T-helper 2 cell treated with Interferon-gamma antibody and Interleukin-4, amounts not matched to agents 5 μg/mL and 100 μg/mL, for 36 hours (primary cell): ENCODE measurements around the gene GCN1.
"Not testable (repeated sequence)": the region's sequence is repeated elsewhere in the genome, so short reads cannot be mapped to it uniquely, and the experiment has no call there.

Source experiments
- DNase-seq: peaks from one replicate; pipeline ENCODE4 v3.0.0; 2021; ENCODE audit warnings: low spot score
- H3K27ac Mint-ChIP-seq: one replicate; pipeline ENCODE4 v1.8.0; 2021; ENCODE audit warnings: mild to moderate bottlenecking, mixed read lengths
- H3K27me3 Mint-ChIP-seq: one replicate; pipeline ENCODE4 v1.8.0; 2021; ENCODE audit warnings: low read depth, mixed read lengths
- H3K36me3 Mint-ChIP-seq: one replicate; pipeline ENCODE4 v1.8.0; 2021; ENCODE audit warnings: low read depth, mixed read lengths
- H3K4me1 Mint-ChIP-seq: one replicate; pipeline ENCODE4 v1.8.0; 2021; ENCODE audit warnings: low read depth, mixed read lengths
- H3K4me3 Mint-ChIP-seq: one replicate; pipeline ENCODE4 v1.8.0; 2022; ENCODE audit warnings: mild to moderate bottlenecking, moderate library complexity, mixed read lengths
- H3K9me3 Mint-ChIP-seq: one replicate; pipeline ENCODE4 v1.8.0; 2021; ENCODE audit warnings: mixed read lengths

The GCN1 gene

GRCh38 chr12:120196363-120196762, 1.8 kb upstream of the GCN1 start:
- Mint-ChIP-seq H3K27ac (no peak overlapping the region), H3K27me3 (no peaks in the 10 kb centered on the region), H3K36me3 (peaks cover 57% of the 10 kb centered on the region), H3K9me3 (no peaks in the 10 kb centered on the region), H3K4me3 (peak overlapping the region; percentile 42), H3K4me1 (peaks cover 33% of the 10 kb centered on the region)
- DNase-seq, result no peak

DNA sequence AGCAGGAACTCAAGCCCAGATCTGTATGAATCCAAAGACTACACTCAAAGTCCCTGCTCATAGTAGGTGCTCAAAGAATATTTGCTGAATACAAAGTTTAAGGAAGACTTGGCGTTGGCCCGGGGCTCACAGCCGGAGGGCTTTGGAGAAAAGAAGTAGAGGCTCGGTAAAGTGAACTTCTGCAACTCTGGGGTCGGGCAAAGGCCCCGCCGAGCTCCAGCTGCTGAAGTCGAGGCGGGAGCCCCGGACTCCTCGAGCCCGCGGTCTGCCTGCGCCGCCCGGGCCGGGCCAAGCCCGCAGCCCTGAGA, 335 bp downstream of the GCN1 start:
- DNase-seq, result no peak
- Mint-ChIP-seq H3K27ac (peak overlapping the region; percentile 91), H3K36me3 (peaks cover 50% of the 10 kb centered on the region)

GRCh38 chr12:120193286-120193685, 1.2 kb downstream of the GCN1 start:
- H3K27me3 Mint-ChIP-seq, H3K9me3 Mint-ChIP-seq, DNase-seq: not testable (repeated sequence)
- peak overlapping the region; percentile 91 for H3K27ac Mint-ChIP-seq
- H3K4me3 Mint-ChIP-seq, result peak overlapping the region; percentile 89
- peaks cover 24% of the 10 kb centered on the region for H3K4me1 Mint-ChIP-seq
- H3K36me3 Mint-ChIP-seq, result peaks cover 45% of the 10 kb centered on the region

More for the DNA sequence above, 335 bp downstream of the GCN1 start:
- Mint-ChIP-seq H3K4me1 (peaks cover 29% of the 10 kb centered on the region), H3K4me3 (peak overlapping the region; percentile 89), H3K27me3 (no peaks in the 10 kb centered on the region), H3K9me3 (no peaks in the 10 kb centered on the region)

- Mint-ChIP-seq H3K4me3 (no peak overlapping the region), H3K9me3 (no peaks in the 10 kb centered on the region), H3K27ac (no peak overlapping the region), H3K27me3 (no peaks in the 10 kb centered on the region), H3K4me1 (peaks cover 18% of the 10 kb centered on the region), H3K36me3 (peaks cover 37% of the 10 kb centered on the region)
- no peak for DNase-seq
Measured at GRCh38 chr12:120190985-120191480, 3.5 kb downstream of the GCN1 start.

DNA sequence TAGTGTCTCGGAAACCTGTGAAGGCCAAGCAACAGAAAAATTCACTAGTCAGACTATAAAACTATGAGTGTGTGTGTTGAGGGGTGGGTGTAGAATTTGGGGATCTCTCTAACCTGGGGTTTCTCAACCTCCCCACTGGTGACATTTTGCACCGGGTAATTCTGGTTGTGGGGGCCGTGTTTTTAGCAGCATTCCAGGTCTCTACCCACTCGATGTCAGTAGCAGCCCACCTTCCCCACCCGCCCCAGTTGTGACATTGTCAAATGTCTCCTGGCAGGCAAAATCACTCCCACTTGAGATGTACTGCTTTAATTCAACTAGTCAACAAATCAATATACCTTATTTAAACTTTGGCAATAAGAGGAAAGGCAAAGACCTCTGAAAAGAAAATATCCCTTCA, 4.1 kb downstream of the GCN1 start:
- no peak overlapping the region for H3K4me3 Mint-ChIP-seq
- H3K27ac Mint-ChIP-seq, result no peak overlapping the region
- no peaks in the 10 kb centered on the region for H3K9me3 Mint-ChIP-seq
- peaks cover 34% of the 10 kb centered on the region for H3K36me3 Mint-ChIP-seq
- H3K4me1 Mint-ChIP-seq, result peaks cover 18% of the 10 kb centered on the region
- no peak for DNase-seq
- H3K27me3 Mint-ChIP-seq, result no peaks in the 10 kb centered on the region

- H3K4me1 Mint-ChIP-seq, result peaks cover 3% of the 10 kb centered on the region
- H3K27ac Mint-ChIP-seq, result no peak overlapping the region
- H3K36me3 Mint-ChIP-seq, result peaks cover 48% of the 10 kb centered on the region
- H3K27me3 Mint-ChIP-seq, result no peaks in the 10 kb centered on the region
- H3K9me3 Mint-ChIP-seq, result no peaks in the 10 kb centered on the region
- DNase-seq, result no peak
- H3K4me3 Mint-ChIP-seq, result no peak overlapping the region
Measured at GRCh38 chr12:120186654-120187053, 7.9 kb downstream of the GCN1 start.

DNA sequence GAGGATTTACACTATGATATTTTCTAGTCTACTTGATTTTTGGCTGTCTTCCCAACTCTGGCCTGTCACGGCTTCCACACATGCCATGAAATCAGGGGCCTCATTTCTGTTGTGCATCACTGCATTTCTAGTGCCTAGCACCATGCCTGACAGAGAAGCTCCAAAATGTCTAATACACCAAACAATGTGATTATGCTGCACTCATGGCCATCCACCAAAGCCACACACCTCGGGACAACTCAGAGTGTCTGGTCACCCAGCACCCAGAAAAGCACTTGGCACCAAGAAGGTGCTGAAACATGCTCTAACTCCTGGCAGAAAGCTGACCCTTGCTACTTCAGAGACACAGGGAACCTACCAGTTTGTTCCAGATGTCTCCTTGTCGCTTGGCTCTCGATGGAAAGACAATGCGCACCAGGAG, 11.3 kb downstream of the GCN1 start:
- Mint-ChIP-seq H3K27ac (no peak overlapping the region), H3K4me1 (peaks cover 2% of the 10 kb centered on the region), H3K9me3 (no peaks in the 10 kb centered on the region), H3K36me3 (peaks cover 47% of the 10 kb centered on the region), H3K27me3 (no peaks in the 10 kb centered on the region), H3K4me3 (no peak overlapping the region)
- DNase-seq, result no peak

GRCh38 chr12:120181991-120182631, 12.4 kb downstream of the GCN1 start:
- Mint-ChIP-seq H3K4me3 (no peak overlapping the region), H3K27ac (no peak overlapping the region), H3K4me1 (peaks cover 2% of the 10 kb centered on the region), H3K36me3 (peaks cover 58% of the 10 kb centered on the region), H3K27me3 (no peaks in the 10 kb centered on the region), H3K9me3 (no peaks in the 10 kb centered on the region)
- DNase-seq, result no peak

DNA sequence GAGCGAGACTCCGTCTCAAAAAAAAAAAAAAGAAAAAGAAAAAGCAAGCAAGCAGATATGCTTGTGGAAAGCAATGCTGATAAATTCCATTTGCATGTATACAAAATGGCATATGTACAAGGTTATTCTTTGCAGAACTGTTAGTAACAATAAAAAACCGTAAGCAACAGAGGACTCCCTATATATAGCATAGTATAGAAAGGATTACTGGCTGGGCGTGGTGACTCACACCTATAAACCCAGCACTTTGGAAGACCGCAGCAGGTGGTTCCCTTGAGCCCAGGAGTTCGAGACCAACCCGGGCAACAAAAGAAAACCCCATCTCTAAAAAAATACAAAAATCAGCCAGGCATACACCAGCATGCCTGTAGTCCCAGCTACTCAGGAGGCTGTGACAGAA, 13.5 kb downstream of the GCN1 start:
- Mint-ChIP-seq H3K27me3 (no peaks in the 10 kb centered on the region), H3K27ac (no peak overlapping the region), H3K36me3 (peaks cover 59% of the 10 kb centered on the region), H3K4me3 (no peak overlapping the region), H3K9me3 (no peaks in the 10 kb centered on the region), H3K4me1 (no peaks in the 10 kb centered on the region)
- DNase-seq, result no peak

DNA sequence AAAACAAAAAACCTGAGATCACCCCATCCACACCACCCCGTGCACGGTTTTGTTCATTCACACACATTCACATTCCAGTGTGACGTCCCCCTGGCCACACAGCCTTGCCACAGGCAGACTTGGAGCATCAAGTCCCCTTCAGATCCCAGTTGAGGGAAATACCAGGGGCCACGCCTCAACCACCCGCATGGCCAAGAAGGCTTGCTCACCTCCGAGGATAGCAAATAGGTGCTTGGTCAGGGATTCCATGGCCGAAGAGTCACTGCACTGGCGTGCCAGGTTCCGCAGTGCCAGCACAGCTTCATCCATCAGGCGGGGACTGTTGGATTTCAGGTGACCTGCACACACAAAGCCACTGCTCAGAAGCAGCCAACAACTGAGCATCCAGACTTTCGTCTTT, 19.0 kb downstream of the GCN1 start:
- Mint-ChIP-seq H3K36me3 (peaks cover 66% of the 10 kb centered on the region), H3K27me3 (no peaks in the 10 kb centered on the region), H3K4me3 (no peak overlapping the region), H3K27ac (no peak overlapping the region), H3K9me3 (no peaks in the 10 kb centered on the region), H3K4me1 (peaks cover 4% of the 10 kb centered on the region)
- DNase-seq, result no peak

DNA sequence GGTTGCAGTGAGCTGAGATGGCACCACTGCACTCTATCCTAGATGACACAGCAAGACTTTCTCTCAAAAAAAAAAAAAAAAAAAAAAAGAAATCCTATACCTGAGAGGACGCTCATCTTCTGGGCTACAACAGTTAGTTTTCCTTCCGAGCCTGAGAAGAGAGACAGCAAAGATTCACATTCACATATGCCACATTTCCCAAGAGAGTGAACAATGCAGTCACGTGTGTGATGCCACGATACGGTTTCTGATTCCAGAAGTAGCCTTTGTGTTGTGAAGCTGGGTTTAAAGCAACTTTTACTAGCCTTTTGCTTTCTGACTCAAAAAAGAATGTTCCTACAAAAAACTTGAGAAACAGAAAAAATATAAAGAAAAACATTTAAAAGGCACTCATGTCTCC, 19.5 kb downstream of the GCN1 start:
- H3K36me3 Mint-ChIP-seq, result peaks cover 70% of the 10 kb centered on the region
- H3K27ac Mint-ChIP-seq, result no peak overlapping the region
- H3K4me1 Mint-ChIP-seq, result peaks cover 4% of the 10 kb centered on the region
- DNase-seq, result no peak
- H3K27me3 Mint-ChIP-seq, result no peaks in the 10 kb centered on the region
- H3K4me3 Mint-ChIP-seq, result no peak overlapping the region
- H3K9me3 Mint-ChIP-seq, result no peaks in the 10 kb centered on the region

DNA sequence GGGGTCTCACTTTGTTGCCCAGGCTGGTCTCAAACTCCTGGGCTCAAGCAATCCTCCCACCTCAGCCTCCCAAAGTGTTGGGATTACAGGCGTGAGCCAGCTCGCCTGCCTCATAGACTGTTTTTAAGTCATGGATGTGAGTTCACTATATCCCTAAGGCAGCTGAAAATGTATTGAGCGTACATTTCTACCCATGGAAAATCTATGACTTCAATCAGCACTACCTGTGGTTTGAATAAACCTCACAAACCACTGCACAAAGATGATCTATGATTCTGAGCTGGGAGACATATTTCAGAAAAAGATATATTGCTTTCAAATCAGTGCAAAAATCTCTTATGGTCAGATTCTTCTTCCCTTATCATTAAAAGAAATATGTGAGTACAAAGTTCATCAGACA, 22.5 kb downstream of the GCN1 start:
- no peak overlapping the region for H3K4me3 Mint-ChIP-seq
- no peaks in the 10 kb centered on the region for H3K27me3 Mint-ChIP-seq
- no peaks in the 10 kb centered on the region for H3K9me3 Mint-ChIP-seq
- no peak for DNase-seq
- H3K36me3 Mint-ChIP-seq, result peaks cover 65% of the 10 kb centered on the region
- no peak overlapping the region for H3K27ac Mint-ChIP-seq
- H3K4me1 Mint-ChIP-seq, result peaks cover 4% of the 10 kb centered on the region

- Mint-ChIP-seq H3K4me1 (peaks cover 4% of the 10 kb centered on the region), H3K27ac (no peak overlapping the region), H3K36me3 (peaks cover 52% of the 10 kb centered on the region), H3K4me3 (no peak overlapping the region), H3K9me3 (no peaks in the 10 kb centered on the region), H3K27me3 (no peaks in the 10 kb centered on the region)
- no peak for DNase-seq
Measured at GRCh38 chr12:120170631-120171030, 23.9 kb downstream of the GCN1 start.

DNA sequence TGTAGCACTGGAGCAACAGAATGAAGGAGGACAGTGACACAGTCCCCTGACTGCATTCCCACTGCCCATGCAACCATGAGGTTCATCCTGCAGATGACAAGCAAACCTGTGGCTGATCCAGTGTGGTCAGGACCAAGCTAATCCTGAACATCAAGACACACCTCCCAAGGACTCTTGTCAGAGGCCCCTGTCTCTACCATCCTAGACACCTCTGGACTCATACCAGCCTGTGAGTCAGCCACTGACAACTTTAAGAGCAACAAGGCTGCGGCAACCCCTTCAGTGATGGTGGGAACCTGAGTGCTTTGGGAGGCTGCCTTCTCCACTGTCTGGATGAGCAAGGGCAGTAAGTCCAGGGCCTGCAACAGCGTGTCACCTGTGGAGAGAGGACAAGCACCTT, 24.6 kb downstream of the GCN1 start:
- H3K27me3 Mint-ChIP-seq, result no peaks in the 10 kb centered on the region
- H3K4me1 Mint-ChIP-seq, result peaks cover 4% of the 10 kb centered on the region
- H3K4me3 Mint-ChIP-seq, result no peak overlapping the region
- no peak overlapping the region for H3K27ac Mint-ChIP-seq
- no peak for DNase-seq
- H3K36me3 Mint-ChIP-seq, result peaks cover 47% of the 10 kb centered on the region
- H3K9me3 Mint-ChIP-seq, result no peaks in the 10 kb centered on the region

GRCh38 chr12:120168337-120168736, 26.2 kb downstream of the GCN1 start:
- H3K36me3 Mint-ChIP-seq, result peaks cover 42% of the 10 kb centered on the region
- H3K27ac Mint-ChIP-seq, result no peak overlapping the region
- H3K4me1 Mint-ChIP-seq, result peaks cover 4% of the 10 kb centered on the region
- DNase-seq, result no peak
- H3K9me3 Mint-ChIP-seq, result no peaks in the 10 kb centered on the region
- H3K27me3 Mint-ChIP-seq, result no peaks in the 10 kb centered on the region
- no peak overlapping the region for H3K4me3 Mint-ChIP-seq
